Measurements from ENCODE around the gene MAP2K7.
"Not testable (repeated sequence)": the region's sequence is repeated elsewhere in the genome, so short reads cannot be mapped to it uniquely, and the experiment has no call there.

The MAP2K7 gene

GRCh38 chr19:7883105-7883504 lies 20.6 kb upstream of the MAP2K7 start:
- no peak for DNase-seq (ENCODE audit: low read depth in 3 of 3)

- DNase-seq (ENCODE audit: low read depth in 3 of 3) = no peak
Measured at GRCh38 chr19:7883796-7884570, 19.7 kb upstream of the MAP2K7 start.

GRCh38 chr19:7885818-7886217 lies 17.9 kb upstream of the MAP2K7 start:
- no peak for DNase-seq (ENCODE audit: low read depth in 3 of 3)

- no peak for DNase-seq (ENCODE audit: low read depth in 3 of 3)
Measured at GRCh38 chr19:7887408-7888144, 16.1 kb upstream of the MAP2K7 start.

- DNase-seq (ENCODE audit: low read depth in 3 of 3) = peak in 1 of 3 experiments; percentile 25
Measured at GRCh38 chr19:7888145-7888825, 15.4 kb upstream of the MAP2K7 start, which contains the start of gene LRRC8E. Gene LRRC8E (plus strand): TSS chr19:7888510. CDS start chr19:7895604, 7,094 bp downstream.

- DNase-seq (ENCODE audit: low read depth in 3 of 3) = no peak
Measured at GRCh38 chr19:7888826-7889217, 14.9 kb upstream of the MAP2K7 start.

GRCh38 chr19:7893362-7894101 lies 10.1 kb upstream of the MAP2K7 start:
- DNase-seq (ENCODE audit: low read depth in 3 of 3) = not testable (repeated sequence)

GRCh38 chr19:7894612-7895309 lies 8.9 kb upstream of the MAP2K7 start:
- DNase-seq (ENCODE audit: low read depth in 3 of 3) = no peak

- DNase-seq (ENCODE audit: low read depth in 3 of 3) = no peak
Measured at GRCh38 chr19:7895565-7895964, 8.1 kb upstream of the MAP2K7 start.

- no peak for DNase-seq (ENCODE audit: low read depth in 3 of 3)
Measured at GRCh38 chr19:7897292-7897691, 6.4 kb upstream of the MAP2K7 start.

- DNase-seq (ENCODE audit: low read depth in 3 of 3) = no peak
Measured at GRCh38 chr19:7898967-7899366, 4.7 kb upstream of the MAP2K7 start.

GRCh38 chr19:7899751-7900378 lies 3.8 kb upstream of the MAP2K7 start:
- no peak for DNase-seq (ENCODE audit: low read depth in 3 of 3)

GRCh38 chr19:7900401-7900870 lies 3.2 kb upstream of the MAP2K7 start:
- no peak for DNase-seq (ENCODE audit: low read depth in 3 of 3)

- no peak for DNase-seq (ENCODE audit: low read depth in 3 of 3)
Measured at GRCh38 chr19:7900931-7901330, 2.7 kb upstream of the MAP2K7 start.

GRCh38 chr19:7901337-7901736 lies 2.3 kb upstream of the MAP2K7 start:
- no peak for DNase-seq (ENCODE audit: low read depth in 3 of 3)

GRCh38 chr19:7902796-7903243 lies 857 bp upstream of the MAP2K7 start:
- DNase-seq (ENCODE audit: low read depth in 3 of 3) = no peak

GRCh38 chr19:7904074-7905020 lies 670 bp downstream of the MAP2K7 start:
- DNase-seq (ENCODE audit: low read depth in 3 of 3) = peak in 1 of 3 experiments; percentile 61

- no peak for DNase-seq (ENCODE audit: low read depth in 3 of 3)
Measured at GRCh38 chr19:7905268-7905667, 1.6 kb downstream of the MAP2K7 start.

GRCh38 chr19:7905859-7906258 lies 2.2 kb downstream of the MAP2K7 start:
- no peak for DNase-seq (ENCODE audit: low read depth in 3 of 3)
